Measurements from ENCODE around the gene TLR10.

The TLR10 gene

GRCh38 chr4:38723726-38724474 is 58.9 kb downstream of the TLR10 start:
- DNase-seq = no peak

- no peak for DNase-seq
Observed at GRCh38 chr4:38723114-38723513, 59.7 kb downstream of the TLR10 start.

Measured in GOT3 (cell line).